GM21515 (cell line): ENCODE measurements around the gene CCDC47.
"Not testable (repeated sequence)": the region's sequence is repeated elsewhere in the genome, so short reads cannot be mapped to it uniquely, and the experiment has no call there.

Source experiments
- ATAC-seq: cut with Tn5 transposase; IDR thresholded peaks from one replicate; pipeline ENCODE4 v1.9.1; 2021; ENCODE audit not compliant: unreplicated experiment

The CCDC47 gene

DNA sequence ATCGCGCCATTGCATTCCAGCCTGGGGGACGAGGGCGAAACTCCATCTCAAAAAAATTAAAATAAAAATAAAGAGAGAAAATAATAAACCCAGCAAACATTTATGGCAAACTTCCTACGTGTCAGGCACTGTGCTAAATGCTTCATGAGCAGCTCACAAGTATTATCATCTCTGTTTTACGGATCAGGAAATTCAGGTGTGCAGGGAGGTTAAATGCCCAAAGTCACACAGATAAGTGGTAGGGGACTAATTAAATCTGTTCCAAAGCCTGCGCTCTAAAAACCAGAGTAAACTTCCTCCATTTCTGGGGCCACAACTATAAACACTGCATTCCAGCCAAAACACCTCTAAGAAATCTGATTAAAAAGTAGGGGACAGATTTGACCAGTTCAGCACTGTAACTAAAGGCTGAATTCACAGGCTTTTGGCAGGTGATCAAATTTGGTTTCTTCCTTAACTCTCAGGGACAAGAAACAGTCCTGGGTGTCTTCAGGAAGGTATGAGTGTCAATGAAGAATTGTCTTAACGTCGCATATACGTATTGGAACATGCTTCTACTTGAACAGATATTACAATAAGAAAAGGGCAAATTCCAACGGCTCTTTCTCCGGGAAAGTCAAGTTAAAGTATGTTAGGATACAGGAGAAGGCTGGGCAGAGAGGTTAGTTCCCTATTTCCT is 32.8 kb downstream of the CCDC47 start:
- ATAC-seq = no peak

DNA sequence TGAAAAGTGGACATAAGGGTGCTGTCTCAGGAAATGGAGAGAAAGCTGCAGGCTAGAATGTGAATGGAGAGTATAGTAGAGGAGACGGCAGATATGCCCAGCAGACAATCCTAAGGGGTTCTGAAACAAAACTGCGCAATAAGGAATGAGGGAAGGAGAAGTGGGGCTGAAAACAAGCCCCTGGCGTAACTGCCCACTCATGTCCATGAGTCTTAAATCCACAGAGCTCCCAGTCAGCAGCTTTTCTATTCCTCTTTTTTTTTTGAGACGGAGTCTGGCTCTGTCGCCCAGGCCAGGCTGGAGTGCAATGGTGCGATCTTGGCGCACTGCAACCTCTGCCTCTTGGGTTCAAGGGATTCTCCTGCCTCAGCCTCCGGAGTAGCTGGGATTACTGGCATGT is 37.7 kb downstream of the CCDC47 start:
- no peak for ATAC-seq

DNA sequence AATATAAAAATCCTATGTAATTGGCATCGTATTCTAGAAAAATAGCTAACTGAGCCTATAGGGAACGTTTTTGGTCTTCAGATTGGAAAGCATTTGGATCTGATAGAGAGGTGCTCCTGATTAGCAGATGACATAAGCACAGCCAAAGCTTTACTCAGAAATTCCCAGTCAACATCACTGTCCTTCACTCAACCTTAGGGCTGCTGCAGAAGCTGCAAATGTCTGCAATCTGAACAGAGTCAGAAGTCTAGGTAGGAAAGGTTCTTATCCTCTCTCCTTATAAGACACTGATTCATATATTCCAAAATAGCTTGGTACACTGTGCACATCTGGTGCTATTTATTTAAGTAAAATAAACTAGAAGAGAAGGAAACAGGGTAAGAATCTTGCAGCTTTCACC is 51.0 kb downstream of the CCDC47 start:
- no peak for ATAC-seq

DNA sequence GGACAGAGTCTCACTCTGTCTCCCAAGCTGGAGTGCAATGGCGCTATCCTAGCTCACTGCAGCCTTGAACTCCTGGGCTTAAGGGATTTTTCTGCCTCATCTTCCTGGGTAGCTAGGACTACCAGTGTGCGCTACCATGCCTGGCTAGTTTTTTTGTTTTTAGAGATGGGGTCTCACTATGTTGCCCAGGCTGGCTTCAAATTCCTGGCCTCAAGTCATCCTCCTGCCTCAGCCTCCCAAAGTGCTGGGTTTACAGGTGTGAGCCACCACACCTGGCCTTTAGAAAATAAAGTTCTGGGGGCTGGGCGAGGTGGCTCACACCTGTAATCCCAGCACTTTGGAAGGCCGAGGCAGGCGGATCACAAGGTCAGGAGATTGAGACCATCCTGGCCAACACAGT is 53.2 kb downstream of the CCDC47 start:
- not testable (repeated sequence) for ATAC-seq

DNA sequence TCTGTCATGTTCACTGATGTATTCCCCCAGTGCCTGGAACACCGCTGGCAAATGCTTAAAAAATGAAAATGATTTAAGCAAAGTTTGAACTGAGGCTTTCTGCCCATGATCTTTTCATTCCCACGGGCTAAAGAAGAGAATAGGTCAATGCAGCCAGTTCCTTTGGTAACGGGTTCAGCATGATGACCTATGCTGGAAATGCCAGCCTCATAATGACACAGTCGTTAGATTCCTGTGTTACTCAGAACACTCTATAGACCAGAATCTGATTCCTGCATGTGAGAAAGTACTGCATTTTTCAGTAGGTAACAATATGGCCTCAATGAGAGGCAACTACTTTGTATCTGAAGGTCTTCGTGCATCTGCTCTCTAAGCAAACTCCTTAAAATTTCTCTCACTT is 54.4 kb downstream of the CCDC47 start:
- no peak for ATAC-seq

DNA sequence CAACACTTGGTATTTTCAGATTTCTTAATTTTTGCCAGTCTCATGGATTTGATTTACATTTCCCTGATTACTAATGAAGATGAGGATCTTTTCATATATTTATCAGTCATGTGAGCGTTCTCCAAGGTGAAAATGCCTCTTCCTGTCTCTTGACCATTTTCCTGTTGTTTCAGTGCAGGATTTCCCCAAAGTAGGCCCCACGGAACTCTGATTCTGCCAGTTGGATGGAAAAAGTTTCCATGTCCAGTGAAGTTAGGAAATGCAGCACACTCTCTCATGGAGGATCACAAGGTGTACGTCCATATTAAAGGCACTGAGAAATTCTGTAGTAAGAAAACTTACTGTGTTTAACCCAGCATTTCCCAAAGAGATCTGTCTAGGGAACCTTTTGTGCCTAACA is 57.0 kb downstream of the CCDC47 start:
- no peak for ATAC-seq

DNA sequence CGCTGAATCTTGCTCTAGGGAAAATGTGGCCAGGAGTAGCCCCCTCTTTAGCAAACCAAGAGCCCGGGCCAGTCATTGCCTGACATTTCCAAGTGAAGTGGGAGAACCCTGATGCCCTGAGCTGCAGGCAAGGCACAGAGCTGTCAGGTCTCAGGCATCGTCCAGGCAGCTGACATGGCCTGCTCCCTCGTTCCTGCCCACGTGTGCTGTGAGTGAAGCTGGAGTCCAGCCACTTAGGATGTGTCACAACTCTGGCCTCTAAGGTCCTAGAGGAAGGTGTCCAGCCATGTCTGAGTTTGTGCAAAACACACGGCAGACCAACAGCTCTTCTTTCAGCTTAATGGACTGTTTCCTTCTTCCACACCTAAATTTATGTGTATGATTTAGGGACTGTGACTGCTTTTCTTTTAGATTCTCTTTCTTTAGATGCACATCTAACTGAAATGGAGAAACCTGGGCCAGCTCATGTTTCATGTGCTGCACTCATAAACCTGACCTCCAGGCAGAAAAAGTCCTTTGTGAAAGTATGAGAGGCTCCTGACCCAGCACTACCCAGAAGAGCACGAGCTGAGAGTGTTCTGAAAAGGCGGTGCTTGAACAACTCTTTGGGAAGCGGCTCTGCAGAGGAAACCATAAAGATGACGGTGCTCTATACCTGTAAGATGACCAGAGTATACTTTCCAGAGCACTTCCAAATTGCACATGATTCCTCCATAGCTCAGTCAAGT is 58.7 kb downstream of the CCDC47 start:
- no peak for ATAC-seq

DNA sequence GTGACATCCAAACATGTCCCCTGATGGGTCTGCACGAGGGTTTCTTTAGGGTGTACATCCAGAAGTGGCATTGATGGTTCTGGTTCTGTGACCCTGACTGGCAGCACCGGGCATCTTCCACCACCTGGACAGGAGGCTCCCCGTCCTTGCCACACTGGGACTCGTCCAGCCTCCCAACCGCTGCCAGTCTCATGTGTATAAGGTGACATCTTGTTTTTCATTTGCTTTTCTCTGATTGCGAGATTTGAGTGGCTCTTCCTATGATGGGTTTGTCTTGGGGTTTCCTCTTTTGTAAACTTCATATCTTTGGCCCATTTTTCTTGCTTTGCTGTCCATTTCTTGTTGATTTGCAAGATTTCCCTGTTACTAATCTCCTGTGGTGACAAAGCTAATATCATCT is 64.3 kb downstream of the CCDC47 start:
- no peak for ATAC-seq

DNA sequence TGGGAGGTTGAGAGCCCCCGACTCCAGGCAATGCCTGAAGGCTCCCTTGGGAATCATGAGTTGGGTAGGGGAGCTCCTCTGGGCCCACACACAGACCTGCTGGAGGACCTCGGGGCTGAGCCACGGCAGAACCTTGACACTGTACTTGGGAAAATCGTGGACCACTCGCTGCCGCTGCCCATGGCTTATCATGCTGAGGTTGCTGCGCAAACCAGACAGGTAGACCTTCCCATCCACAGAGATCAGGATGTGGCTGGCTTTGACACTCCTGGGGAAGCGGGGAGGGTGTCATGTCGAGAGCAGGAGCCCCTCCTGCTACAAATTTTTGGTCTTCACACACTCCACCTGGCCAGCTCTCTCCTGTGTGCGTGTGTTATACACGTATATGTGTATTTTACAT is 66.2 kb downstream of the CCDC47 start:
- ATAC-seq = no peak

DNA sequence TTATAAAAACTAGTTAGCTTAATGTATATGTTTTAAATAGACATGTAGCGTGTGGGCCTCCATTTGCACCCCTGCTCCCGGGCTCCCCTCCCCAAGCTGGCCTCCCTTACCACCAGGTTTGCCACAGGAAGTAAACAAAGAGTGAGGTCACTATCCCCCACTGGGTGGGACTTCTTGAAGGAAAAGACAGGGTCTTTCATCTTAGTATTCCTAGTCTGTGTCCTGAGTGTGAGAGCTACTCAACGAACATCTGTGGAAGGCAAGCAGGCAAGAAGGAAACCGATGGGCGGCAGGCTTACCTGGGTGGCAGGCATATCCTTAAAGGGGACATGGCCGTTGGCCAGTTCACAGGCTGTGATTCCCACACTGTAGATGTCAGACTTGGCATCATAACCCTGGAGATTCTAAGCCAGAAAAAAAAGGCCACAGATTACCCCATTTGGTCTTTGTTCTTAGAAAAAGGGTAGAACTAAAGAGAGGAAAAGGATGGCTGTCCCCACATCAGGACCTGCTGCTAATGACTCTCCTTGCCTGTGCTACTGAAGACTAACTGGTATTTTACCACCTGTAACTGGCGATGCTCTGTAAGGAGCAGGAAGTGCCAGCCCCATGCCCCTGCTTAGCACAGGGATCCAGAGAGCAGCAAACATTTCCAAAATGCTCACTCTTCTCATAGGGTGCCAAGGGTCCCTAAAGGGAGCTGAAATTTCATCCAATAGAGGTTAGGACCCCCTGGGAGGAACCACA is 66.9 kb downstream of the CCDC47 start:
- no peak for ATAC-seq

DNA sequence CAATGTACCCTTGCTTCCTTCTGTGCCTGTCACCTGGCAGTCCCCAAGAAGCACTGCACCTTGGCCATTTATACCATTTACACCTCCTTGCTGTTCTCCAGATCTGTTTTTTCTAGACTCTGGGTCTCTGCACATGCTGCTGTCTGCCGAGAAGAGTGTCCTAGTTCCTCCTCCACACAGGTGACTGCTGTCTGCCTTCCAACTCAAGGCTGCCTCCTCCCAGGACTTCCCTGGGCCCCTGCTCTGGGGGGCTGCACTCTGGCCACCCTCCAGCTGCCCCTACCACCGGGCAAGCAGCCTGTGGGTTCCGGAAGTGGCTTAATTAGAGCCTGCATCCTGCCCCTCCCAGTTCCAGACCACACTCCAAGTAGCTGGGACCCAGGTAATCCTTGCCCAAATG is 67.7 kb downstream of the CCDC47 start:
- ATAC-seq = no peak

DNA sequence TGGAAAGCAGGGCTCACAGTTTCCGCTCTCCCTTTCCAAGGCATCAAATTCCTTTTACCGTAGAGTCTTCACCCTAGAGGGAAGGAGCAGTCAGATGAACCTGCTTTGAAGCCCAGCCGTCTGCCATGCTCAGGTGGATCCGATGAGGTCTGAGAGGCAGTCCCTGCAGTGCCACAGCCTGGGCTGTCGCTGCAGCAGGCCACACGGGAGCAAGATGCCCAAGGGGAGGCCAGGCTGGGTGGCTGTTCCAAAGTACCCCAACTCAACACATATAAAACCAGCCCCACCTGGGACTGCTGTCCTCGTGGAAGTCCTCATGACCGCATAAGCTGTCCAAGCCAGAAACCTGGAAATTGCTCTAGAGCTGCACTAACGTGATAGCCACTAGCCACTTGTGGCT is 68.6 kb downstream of the CCDC47 start:
- no peak for ATAC-seq

DNA sequence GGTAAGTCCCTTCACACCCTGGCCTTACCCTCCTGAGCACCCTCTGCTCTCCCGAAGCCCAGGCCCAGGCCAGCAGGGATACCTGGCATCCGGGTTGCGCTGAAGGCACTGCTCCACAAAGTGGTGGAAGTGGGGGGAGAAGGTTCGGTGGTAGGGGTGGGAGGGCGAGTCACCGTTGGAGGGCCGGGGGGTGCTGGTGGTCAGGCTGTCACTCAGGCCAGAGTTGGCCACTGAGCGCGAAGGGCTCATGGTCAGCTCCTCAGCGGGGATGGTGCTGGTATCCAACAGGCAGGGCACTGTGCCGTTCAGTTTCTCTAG is 69.2 kb downstream of the CCDC47 start:
- no peak for ATAC-seq

DNA sequence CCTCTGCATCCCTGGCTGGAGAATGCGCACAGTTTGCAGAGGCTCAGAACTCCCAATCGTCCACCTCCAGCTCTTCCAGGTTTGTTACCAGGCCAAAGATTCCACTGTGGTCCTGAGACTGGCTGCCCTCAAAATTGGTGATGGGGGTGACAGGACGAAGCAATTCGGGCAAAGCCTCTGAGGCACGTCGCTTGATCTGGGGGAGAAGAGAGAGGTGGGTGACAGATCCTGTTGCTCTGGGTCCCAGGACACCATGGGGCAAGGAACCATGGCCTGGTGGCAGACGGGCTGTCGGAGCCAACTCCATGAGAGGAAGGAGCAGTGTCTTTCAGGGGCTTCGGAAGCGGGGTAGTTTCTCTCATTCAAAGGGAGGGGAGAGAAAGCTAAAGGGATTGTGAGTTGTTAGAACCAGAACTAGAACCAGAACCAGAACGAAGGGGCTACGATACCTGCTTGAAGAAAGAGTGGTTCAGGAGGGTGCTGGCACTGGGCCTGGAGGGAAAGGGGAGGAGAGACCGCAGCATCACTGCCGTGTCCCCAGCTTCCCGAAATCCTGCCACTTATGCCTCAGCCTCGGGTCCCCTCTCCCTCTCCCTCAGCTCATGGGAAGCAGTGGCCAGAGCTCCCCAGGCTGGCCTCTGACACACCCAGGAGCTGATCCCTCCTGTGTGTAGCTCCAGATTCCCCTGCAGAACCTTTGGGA is 69.7 kb downstream of the CCDC47 start:
- no peak for ATAC-seq

DNA sequence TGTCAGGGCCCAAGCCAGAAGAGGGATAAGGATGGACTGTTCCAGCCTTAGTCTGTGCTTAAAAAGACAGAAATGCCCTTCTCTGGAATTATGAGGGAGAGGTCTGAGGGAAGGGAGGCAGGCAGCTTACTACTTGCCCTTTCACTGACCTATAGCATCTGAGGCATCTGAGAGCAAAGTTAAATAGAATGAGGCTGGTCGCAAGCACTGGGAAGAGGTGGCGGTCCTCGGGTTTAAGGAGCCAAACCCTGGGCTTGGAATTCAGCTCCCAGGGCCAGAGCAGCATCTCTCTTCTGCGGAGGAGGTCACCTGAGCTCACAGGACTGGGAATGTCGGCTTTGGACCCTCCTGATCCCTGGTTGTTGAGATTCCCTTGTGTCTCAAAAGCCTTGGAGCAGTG is 70.4 kb downstream of the CCDC47 start:
- no peak for ATAC-seq

DNA sequence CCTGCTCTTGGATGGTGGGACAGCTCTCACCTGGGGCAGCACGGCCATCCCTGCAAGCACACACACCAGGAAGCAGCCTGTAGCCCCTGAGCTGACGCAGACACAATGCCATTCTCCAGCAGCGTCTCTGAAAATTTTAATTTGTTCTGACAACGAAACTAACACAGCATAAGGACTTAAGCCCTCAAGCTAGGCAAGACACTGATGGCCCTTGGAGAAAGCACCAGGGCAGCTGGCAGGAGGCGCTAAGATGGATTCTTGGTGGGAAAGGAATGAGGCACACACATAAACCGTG is 70.7 kb downstream of the CCDC47 start:
- ATAC-seq = no peak

DNA sequence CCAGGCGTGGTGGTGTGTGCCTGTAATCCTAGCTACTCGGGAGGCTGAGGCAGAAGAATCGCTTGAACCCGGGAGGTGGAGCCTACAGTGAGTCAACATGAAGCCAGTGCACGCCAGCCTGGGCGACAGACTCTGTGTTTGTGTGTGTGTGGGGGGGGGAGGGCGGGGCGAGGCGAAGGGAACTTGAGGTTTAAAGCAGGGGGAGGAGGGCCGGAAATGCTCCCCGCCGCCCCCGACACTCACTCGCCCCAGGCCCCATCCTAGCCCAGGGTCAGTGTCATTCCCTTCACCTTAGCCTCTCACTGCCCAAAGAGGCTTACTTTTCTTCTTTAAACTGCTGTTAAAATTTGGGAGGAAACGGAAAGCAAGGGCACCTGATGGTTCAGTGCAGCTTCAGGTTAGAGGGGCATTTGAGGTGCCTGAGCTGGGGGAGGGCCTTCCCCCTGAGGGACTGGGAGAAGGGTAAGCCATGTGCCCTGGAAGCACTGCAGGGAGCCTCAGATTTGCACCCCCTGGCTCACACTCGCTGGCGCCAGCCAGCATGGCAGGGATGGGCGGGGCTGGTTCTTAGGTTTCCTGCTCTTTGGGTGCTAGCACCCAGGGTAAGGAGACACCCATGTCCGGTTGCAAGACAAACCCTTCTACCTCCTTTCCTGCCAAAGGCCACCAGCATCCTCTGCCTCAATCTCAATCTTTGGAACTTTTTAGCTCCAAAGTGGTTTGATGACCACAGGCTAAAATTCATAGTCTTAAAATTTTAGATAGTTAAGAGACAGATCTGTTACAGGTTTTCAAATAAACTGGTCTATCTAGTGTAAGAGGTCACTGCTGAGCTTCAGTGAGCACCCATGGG is 71.3 kb downstream of the CCDC47 start:
- no peak for ATAC-seq

DNA sequence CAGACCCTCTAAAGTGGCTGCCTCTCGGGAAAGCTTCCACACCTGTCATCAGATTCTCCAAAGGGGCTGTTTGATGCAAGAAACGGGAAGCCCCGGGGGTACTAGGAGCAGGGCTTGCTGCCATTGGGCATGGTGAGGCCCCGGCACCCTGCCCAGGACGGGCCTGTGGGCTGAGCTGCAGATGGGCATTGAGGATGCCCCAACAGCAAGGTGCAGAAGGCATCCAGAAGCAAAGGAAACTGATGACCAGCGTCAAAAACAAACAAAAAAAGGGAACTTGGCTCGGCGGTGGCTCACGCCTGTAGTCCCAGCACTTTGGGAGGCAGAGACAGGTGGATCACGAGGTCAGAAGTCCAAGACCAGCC is 72.0 kb downstream of the CCDC47 start:
- ATAC-seq = no peak

DNA sequence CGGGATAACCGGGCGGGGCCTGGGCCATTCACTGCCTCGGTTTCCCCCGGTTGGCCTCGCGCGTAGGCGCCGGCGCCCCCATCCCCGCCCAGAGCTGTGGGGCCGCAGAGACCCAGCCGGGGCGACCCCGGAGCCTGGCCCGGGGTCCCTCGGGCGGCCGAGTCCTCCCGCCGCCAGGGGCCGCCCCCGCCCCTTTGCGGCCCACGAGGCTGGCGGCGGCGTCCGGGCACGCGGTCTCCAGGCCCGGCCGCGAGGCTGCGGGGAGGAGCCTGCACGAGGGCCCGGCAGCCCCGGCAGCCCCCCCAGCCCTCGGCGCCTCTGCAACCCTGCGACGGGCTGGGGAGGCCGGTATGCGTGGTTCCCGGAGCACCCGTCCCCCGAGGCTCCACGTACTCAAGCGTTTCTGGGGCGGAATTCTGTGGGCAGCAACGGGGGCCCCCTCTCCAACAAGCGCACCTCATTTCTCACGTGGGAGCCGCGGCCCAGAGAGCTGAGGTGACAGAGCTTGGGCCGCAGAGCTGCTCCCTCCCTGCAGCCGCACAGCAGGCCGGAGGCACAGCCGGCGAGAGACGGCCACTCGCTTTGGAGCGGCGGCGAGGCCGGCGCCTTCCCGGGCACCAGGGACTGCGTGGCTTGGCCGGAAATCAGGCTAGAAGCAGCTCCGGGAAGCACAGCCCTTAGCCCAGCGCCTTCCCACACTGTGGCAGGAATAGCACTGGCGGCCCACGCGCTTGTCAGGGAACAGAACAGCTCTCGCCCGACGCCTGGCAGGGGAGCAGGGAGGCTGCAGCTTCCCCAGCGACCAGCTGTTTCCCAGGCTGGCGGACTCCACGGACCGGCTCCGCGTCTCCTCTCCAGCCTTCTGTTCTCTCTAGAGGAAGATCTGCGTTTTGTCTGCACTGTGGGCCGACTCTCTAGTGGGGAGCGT is 72.6 kb downstream of the CCDC47 start:
- ATAC-seq = no peak
